ENCODE results near the gene DGLUCY.

Gene DGLUCY

GRCh38 chr14:91184559-91184958 is 70.7 kb downstream of the DGLUCY start:
- no peak for TF ChIP-seq CTCF (IDR thresholded peaks at IDR 0.05)

DNA sequence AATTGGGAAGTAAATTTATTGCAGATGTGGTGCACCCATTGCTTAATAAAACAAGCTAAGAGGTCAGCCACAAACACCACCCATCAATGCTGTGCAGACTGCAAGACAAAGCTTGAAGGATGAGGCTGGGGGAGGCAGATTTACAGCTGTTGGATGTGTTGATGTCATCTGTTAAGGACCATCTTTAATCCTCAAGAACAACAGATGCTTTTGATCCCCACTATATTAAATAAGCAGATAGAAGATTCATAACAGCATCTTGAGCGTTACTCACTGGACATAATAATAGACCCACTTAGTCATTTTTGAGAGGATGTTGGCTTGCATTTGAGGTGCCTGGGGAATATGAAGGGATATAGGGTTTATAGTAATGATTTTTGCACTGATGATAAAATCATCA is 71.8 kb downstream of the DGLUCY start:
- TF ChIP-seq CTCF (IDR thresholded peaks at IDR 0.05): no peak

DNA sequence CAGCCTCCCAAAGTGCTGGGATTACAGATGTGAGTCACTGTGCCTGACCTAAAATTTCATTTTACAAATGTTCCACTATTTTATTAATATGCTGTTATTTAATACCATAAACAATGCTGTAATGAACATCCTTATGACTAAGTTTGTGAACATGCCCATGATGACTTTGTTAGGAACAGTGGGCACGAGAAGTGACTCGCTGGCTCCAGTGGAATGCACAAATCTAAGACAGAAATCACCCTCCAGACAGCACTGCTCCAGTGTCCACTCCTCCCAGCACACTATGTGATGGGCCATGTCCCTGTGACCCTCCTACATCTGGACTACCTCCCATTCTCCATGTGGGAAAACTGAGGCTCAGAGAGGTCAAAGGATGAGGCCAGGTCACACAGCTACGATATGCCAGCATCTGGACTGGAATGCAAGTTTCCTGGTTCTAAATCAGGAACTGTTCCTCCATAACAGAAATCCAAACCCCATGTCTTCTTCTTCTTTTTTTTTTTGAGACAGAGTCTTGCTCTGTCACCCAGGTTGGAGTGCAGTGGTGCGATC is 72.7 kb downstream of the DGLUCY start:
- TF ChIP-seq CTCF (IDR thresholded peaks at IDR 0.05): no peak

DNA sequence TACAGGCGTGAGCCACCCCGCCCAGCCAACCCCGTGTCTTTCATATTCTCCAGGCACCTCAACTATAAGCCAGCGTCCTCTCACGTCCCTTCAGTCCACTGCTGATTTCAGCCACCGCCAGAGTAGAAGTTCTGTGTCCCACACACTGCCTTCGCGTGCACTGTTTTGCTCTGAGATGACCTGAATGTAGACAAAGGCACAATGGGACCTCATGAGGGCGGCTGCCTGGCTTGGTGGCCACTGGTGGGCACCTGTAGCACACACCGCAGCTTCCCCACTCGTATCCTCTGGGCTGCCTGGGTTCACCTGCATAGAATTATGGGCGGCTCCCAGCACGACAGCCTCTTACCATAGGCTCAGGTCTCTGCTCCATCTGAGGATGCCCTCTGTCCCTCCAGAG is 73.4 kb downstream of the DGLUCY start:
- no peak for TF ChIP-seq CTCF (IDR thresholded peaks at IDR 0.05)

DNA sequence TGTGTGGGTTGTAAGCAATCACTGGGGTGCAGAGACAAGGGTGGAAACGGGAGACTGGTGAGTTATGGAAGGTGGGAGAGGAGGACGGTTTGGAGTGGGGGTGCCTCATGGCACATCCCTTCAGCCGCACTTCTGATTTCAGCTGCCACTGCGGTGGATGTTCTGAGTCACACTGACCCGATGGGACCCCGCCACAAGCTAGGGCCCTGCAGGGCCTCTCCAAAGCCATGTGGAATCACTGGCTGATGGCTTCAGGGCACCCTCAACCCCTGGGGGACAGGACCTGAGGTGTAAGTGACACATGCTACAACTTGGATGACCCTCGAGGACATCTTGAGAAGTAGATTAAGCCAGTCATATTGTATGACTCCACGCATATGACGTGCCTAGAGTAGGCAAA is 77.0 kb downstream of the DGLUCY start:
- TF ChIP-seq CTCF (IDR thresholded peaks at IDR 0.05): no peak

DNA sequence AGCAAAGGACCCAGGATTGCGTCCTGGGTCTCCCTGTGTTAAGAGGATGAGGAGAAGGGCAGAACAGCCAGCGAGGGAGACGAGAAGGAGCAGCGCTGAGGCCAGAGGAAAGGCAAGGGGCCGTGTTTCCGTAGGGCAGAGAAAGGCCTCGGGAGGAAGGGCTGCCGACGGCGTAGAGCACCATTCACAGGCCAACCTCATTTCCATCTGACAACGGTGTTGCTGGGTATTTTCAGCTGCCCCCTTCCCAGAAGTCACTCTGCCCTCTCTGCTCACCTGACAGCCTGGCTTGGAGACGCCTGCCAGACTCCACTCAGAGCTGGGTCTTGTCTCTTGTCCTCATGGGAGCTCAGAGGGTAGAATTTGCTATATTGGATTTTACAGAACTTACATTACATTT is 79.2 kb downstream of the DGLUCY start:
- no peak for TF ChIP-seq CTCF (IDR thresholded peaks at IDR 0.05)

DNA sequence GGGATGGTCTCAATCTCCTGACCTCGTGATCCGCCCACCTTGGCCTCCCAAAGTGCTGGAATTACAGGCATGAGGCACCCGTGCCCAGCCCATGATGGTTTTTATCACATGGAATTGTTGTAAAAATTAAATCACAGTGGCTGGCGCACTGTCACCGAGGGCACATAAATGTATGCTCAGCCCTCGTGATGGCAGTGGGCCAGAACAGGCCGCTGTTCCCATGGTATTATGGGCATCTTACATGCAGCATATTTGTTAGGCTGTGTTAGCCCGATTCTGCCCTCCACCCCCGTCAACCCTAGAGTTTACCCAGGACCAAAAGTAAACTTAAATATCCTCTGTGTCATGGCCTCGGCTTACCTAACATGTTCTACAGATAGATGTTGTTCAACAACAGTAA is 82.0 kb downstream of the DGLUCY start:
- TF ChIP-seq CTCF (IDR thresholded peaks at IDR 0.05): no peak

GRCh38 chr14:91197631-91198030 is 83.8 kb downstream of the DGLUCY start:
- TF ChIP-seq CTCF (IDR thresholded peaks at IDR 0.05): no peak

Measured in LNCAP (cell line).